ENCODE measurements around the gene RGS3.
"Not testable (repeated sequence)": the region's sequence is repeated elsewhere in the genome, so short reads cannot be mapped to it uniquely, and the experiment has no call there.

RGS3 gene

GRCh38 chr9:113426701-113427100, 36.8 kb upstream of the RGS3 start:
- no peak overlapping the region for H3K4me3 ChIP-seq
- no peaks in the 10 kb centered on the region for H3K36me3 ChIP-seq
- intact Hi-C loops (cut with DNase I; ENCODE audit: low total_unique reads): loop anchor here (10.0 kb wide), 1 partner anchor 368 kb away; no protein-coding TSS in a partner anchor
- H3K4me1 ChIP-seq: no peaks in the 10 kb centered on the region
- no peak overlapping the region for H3K27ac ChIP-seq
- H3K9me3 ChIP-seq: no peaks in the 10 kb centered on the region
- H3K27me3 ChIP-seq: peaks cover 0 to 4% of the 10 kb centered on the region in 2 donors
- no peak for TF ChIP-seq CTCF (IDR thresholded peaks at IDR 0.05)
- no peak for DNase-seq

- no peaks in the 10 kb centered on the region for H3K36me3 ChIP-seq
- H3K4me3 ChIP-seq: no peak overlapping the region
- no peak for DNase-seq
- H3K27me3 ChIP-seq: peaks cover 0 to 4% of the 10 kb centered on the region in 2 donors
- H3K9me3 ChIP-seq: no peaks in the 10 kb centered on the region
- no peak overlapping the region for H3K27ac ChIP-seq
- no peak for TF ChIP-seq CTCF (IDR thresholded peaks at IDR 0.05)
- intact Hi-C loops (cut with DNase I; ENCODE audit: low total_unique reads): loop anchor here (10.0 kb wide), 1 partner anchor 367 kb away; no protein-coding TSS in a partner anchor
- H3K4me1 ChIP-seq: no peaks in the 10 kb centered on the region
Observed at GRCh38 chr9:113427629-113428028, 35.9 kb upstream of the RGS3 start.

- Histone ChIP-seq H3K4me3 (no peak overlapping the region), H3K27me3 (peaks cover 0 to 4% of the 10 kb centered on the region in 2 donors), H3K9me3 (no peaks in the 10 kb centered on the region), H3K27ac (no peak overlapping the region), H3K4me1 (no peaks in the 10 kb centered on the region), H3K36me3 (no peaks in the 10 kb centered on the region)
- TF ChIP-seq CTCF (IDR thresholded peaks at IDR 0.05): no peak
- intact Hi-C loops (cut with DNase I; ENCODE audit: low total_unique reads): loop anchor here (10.0 kb wide), 1 partner anchor 367 kb away; no protein-coding TSS in a partner anchor
- DNase-seq: no peak
Observed at GRCh38 chr9:113428062-113428615, 35.4 kb upstream of the RGS3 start.

GRCh38 chr9:113431191-113431590, 32.3 kb upstream of the RGS3 start:
- intact Hi-C loops (cut with DNase I; ENCODE audit: low total_unique reads): no loop called here

GRCh38 chr9:113436728-113437515, 26.6 kb upstream of the RGS3 start:
- no peak for DNase-seq
- Histone ChIP-seq H3K27me3 (no peaks in the 10 kb centered on the region), H3K36me3 (no peaks in the 10 kb centered on the region), H3K27ac (no peak overlapping the region), H3K4me3 (no peak overlapping the region), H3K9me3 (no peaks in the 10 kb centered on the region), H3K4me1 (no peaks in the 10 kb centered on the region)
- TF ChIP-seq CTCF (IDR thresholded peaks at IDR 0.05): no peak
- intact Hi-C loops (cut with DNase I; ENCODE audit: low total_unique reads): no loop called here

More at GRCh38 chr9:113431191-113431590, 32.3 kb upstream of the RGS3 start:
- no peaks in the 10 kb centered on the region for H3K4me1 ChIP-seq
- no peak overlapping the region for H3K27ac ChIP-seq
- H3K4me3 ChIP-seq: no peak overlapping the region
- no peak for TF ChIP-seq CTCF (IDR thresholded peaks at IDR 0.05)
- no peaks in the 10 kb centered on the region for H3K9me3 ChIP-seq
- no peak for DNase-seq
- no peaks in the 10 kb centered on the region for H3K36me3 ChIP-seq
- no peaks in the 10 kb centered on the region for H3K27me3 ChIP-seq

GRCh38 chr9:113437716-113438115, 25.8 kb upstream of the RGS3 start:
- H3K27ac ChIP-seq; H3K36me3 ChIP-seq; H3K4me1 ChIP-seq; H3K4me3 ChIP-seq; intact Hi-C loops (cut with DNase I; ENCODE audit: low total_unique reads); H3K9me3 ChIP-seq; H3K27me3 ChIP-seq; DNase-seq: not testable (repeated sequence)

Measured in tibial artery (tissue), 4 donors.